Loucy (cell line): ENCODE results near the gene EXOC2.

ENCODE experiments used
- H2AFZ ChIP-seq: fragments of 200-600 bp; sonication (generic); 2 replicates; pipeline ENCODE4 v1.6.0; 2016; ENCODE audit warnings: antibody characterized with exemption, mild to moderate bottlenecking, low read length, moderate library complexity
- H3F3A ChIP-seq: fragments of 200-600 bp; 2 replicates; pipeline ENCODE4 v1.6.0; 2016; ENCODE audit warnings: antibody characterized with exemption, low read depth, mild to moderate bottlenecking
- H3K27me3 ChIP-seq: fragments of 200-600 bp; sonication (generic); 2 replicates; pipeline ENCODE4 v1.6.1; 2014; ENCODE audit warnings: low read length, mild to moderate bottlenecking; ENCODE audit not compliant: insufficient read depth, poor library complexity, severe bottlenecking
- H3K36me3 ChIP-seq: fragments of 200-600 bp; sonication (generic); 2 replicates; pipeline ENCODE4 v1.6.1; 2016; ENCODE audit warnings: low read length; ENCODE audit not compliant: insufficient read depth
- H3K4me1 ChIP-seq: fragments of 200-600 bp; sonication (generic); 2 replicates; pipeline ENCODE4 v1.5.1; 2014; ENCODE audit warnings: low read length, mild to moderate bottlenecking; ENCODE audit not compliant: insufficient read depth, poor library complexity, severe bottlenecking
- H3K4me2 ChIP-seq: fragments of 200-600 bp; sonication (generic); 2 replicates; pipeline ENCODE4 v1.6.0; 2014; ENCODE audit warnings: antibody characterized with exemption, low read length, low read depth, mild to moderate bottlenecking; ENCODE audit not compliant: poor library complexity, severe bottlenecking
- H3K4me3 ChIP-seq: fragments of 200-600 bp; sonication (generic); 2 replicates; pipeline ENCODE4 v1.5.1; 2014; ENCODE audit warnings: low read length, mild to moderate bottlenecking, mixed read lengths; ENCODE audit not compliant: poor library complexity, severe bottlenecking
- H3K79me2 ChIP-seq: fragments of 200-600 bp; sonication (generic); 2 replicates; pipeline ENCODE4 v1.6.1; 2014; ENCODE audit warnings: low read length; ENCODE audit not compliant: insufficient read depth
- H3K9ac ChIP-seq: fragments of 200-600 bp; sonication (generic); 2 replicates; pipeline ENCODE4 v1.6.0; 2014; ENCODE audit warnings: mild to moderate bottlenecking, low read depth, low read length, moderate library complexity; ENCODE audit not compliant: poor library complexity, severe bottlenecking
- H3K9me2 ChIP-seq: fragments of 200-600 bp; sonication (generic); replicated peaks from 2 replicates; pipeline ENCODE4 v1.6.1; 2016; ENCODE audit warnings: low read depth, low read length, mixed read lengths
- H3K9me3 ChIP-seq: fragments of 200-600 bp; sonication (generic); 2 replicates; pipeline ENCODE4 v1.6.1; 2014; ENCODE audit warnings: mild to moderate bottlenecking, antibody characterized with exemption, low read length, low read depth; ENCODE audit not compliant: insufficient read depth
- H4K20me1 ChIP-seq: fragments of 200-600 bp; sonication (generic); 2 replicates; pipeline ENCODE4 v1.6.0; 2014; ENCODE audit warnings: antibody characterized with exemption, low read length, mild to moderate bottlenecking; ENCODE audit not compliant: insufficient read depth, poor library complexity, severe bottlenecking
- CTCF ChIP-seq: fragments of 200-600 bp; sonication (generic); conservative IDR thresholded peaks from 2 replicates; pipeline ENCODE4 v1.5.1; 2014; ENCODE audit warnings: mild to moderate bottlenecking, antibody characterized with exemption, low read length
- EZH2phosphoT487 ChIP-seq: fragments of 200-600 bp; IDR thresholded peaks from 2 replicates; pipeline ENCODE4 v1.6.1; 2018; ENCODE audit warnings: antibody characterized with exemption, mild to moderate bottlenecking, moderate library complexity, borderline replicate concordance

The EXOC2 gene

GRCh38 chr6:465531-466348 lies 227.2 kb downstream of the EXOC2 start:
- Histone ChIP-seq H3K9me3 (no peaks in the 10 kb centered on the region), H3K36me3 (no peaks in the 10 kb centered on the region), H3K9ac (no peak overlapping the region), H3K4me2 (peak overlapping the region; percentile 36), H3K79me2 (no peaks in the 10 kb centered on the region), H3K9me2 (no peaks in the 10 kb centered on the region), H3F3A (no peaks in the 10 kb centered on the region), H3K4me3 (no peak overlapping the region), H2AFZ (no peak overlapping the region), H3K4me1 (peaks cover 20% of the 10 kb centered on the region), H3K27me3 (no peaks in the 10 kb centered on the region), H4K20me1 (no peaks in the 10 kb centered on the region)
- no peak for TF ChIP-seq CTCF
- TF ChIP-seq EZH2phosphoT487 = no peak

GRCh38 chr6:456887-457286 lies 236.1 kb downstream of the EXOC2 start:
- Histone ChIP-seq H3K9ac (no peak overlapping the region), H3K9me3 (peaks cover 7% of the 10 kb centered on the region; the same call in 1 of the 2 replicates), H3K4me2 (no peak overlapping the region), H3K79me2 (no peaks in the 10 kb centered on the region), H3K4me3 (no peak overlapping the region), H3F3A (no peaks in the 10 kb centered on the region), H3K9me2 (no peaks in the 10 kb centered on the region), H3K36me3 (no peaks in the 10 kb centered on the region), H3K27me3 (no peaks in the 10 kb centered on the region), H4K20me1 (no peaks in the 10 kb centered on the region), H3K4me1 (peaks cover 3% of the 10 kb centered on the region), H2AFZ (no peak overlapping the region)
- TF ChIP-seq EZH2phosphoT487 (no peak), CTCF (no peak)

- Histone ChIP-seq H3K79me2 (no peaks in the 10 kb centered on the region), H3K36me3 (no peaks in the 10 kb centered on the region), H3F3A (no peaks in the 10 kb centered on the region), H3K9me3 (peaks cover 7% of the 10 kb centered on the region; the same call in 1 of the 2 replicates), H3K9ac (no peak overlapping the region), H3K4me1 (peaks cover 3% of the 10 kb centered on the region), H3K9me2 (no peaks in the 10 kb centered on the region), H2AFZ (no peak overlapping the region), H3K27me3 (no peaks in the 10 kb centered on the region), H3K4me2 (no peak overlapping the region), H3K4me3 (no peak overlapping the region), H4K20me1 (no peaks in the 10 kb centered on the region)
- TF ChIP-seq EZH2phosphoT487 (no peak), CTCF (no peak)
Observed at GRCh38 chr6:456358-456867, 236.5 kb downstream of the EXOC2 start.
